Panc1 (cell line): Measurements from ENCODE around the gene PPP1R1B. TPM values are rescaled to one million over a fixed set of nuclear protein-coding genes. Genes with fewer than 3 reads are reported as not detected.
A peak's percentile ranks its signal among the peaks of the same experiment; 100 is the strongest.

Source experiments
- ATAC-seq: fragments of 200-7000 bp; cut with Tn5 transposase; 2 replicates; pipeline ENCODE4 v1.9.1; 2020; ENCODE audit warnings: mild to moderate bottlenecking, moderate library complexity
- BruUV-seq: library from RNA; stranded (reverse); fragments of 400-500 nt; replicated peaks from 2 replicates; lab custom pipeline; 2021; lab: Mats Ljungman, UMichigan
- CTCF ChIA-PET: fragments of 300-600 bp; sonication (Branson Sonifier 250); formaldehyde crosslinking; loops from one replicate; lab custom pipeline; 2022; ENCODE audit warnings: antibody characterized with exemption; lab: Charles Lee
- POLR2A ChIA-PET: fragments of 300-600 bp; sonication (Branson Sonifier 250); formaldehyde crosslinking; loops from one replicate; lab custom pipeline; 2022; ENCODE audit warnings: antibody characterized with exemption; lab: Charles Lee
- DNase-seq: peaks from one replicate; pipeline ENCODE4 v3.0.0-alpha.2; 2010; ENCODE audit warnings: low read depth, low spot score
- H3K27ac ChIP-seq: 2 replicates; pipeline ENCODE4 v1.5.1; 2011; ENCODE audit warnings: mild to moderate bottlenecking, low read length, inconsistent platforms
- H3K27me3 ChIP-seq: fragments of 200-500 bp; sonication (Bioruptor generic); 2 replicates; pipeline ENCODE4 v1.6.0; 2014; ENCODE audit warnings: low read length, inconsistent platforms; ENCODE audit not compliant: control insufficient read depth, insufficient read depth
- H3K36me3 ChIP-seq: fragments of 200-500 bp; sonication (Bioruptor generic); 2 replicates; pipeline ENCODE4 v1.5.1; 2014; ENCODE audit warnings: inconsistent platforms, mild to moderate bottlenecking, low read length, moderate library complexity; ENCODE audit not compliant: control insufficient read depth, insufficient read depth
- H3K4me1 ChIP-seq: 2 replicates; pipeline ENCODE4 v1.5.1; 2011; ENCODE audit warnings: inconsistent platforms, mild to moderate bottlenecking, low read length, moderate library complexity; ENCODE audit not compliant: control insufficient read depth, insufficient read depth
- H3K4me3 ChIP-seq, 2 experiments: 2 replicates each; pipeline ENCODE4 v1.5.1; 2011 to 2012; ENCODE audit warnings: low read depth in 2 of 2, low read length in 2 of 2, mild to moderate bottlenecking in 2 of 2, inconsistent platforms in 1 of 2, moderate library complexity in 1 of 2
- H3K9me3 ChIP-seq: fragments of 200-500 bp; sonication (Bioruptor generic); 2 replicates; pipeline ENCODE4 v1.5.1; 2014; ENCODE audit warnings: low read depth, mild to moderate bottlenecking, inconsistent platforms, low read length, moderate library complexity; ENCODE audit not compliant: control insufficient read depth, insufficient read depth
- CTCF ChIP-seq: fragments of 450-650 bp; IDR thresholded peaks from 2 replicates; pipeline ENCODE4 v1.5.1; 2017; ENCODE audit warnings: mild to moderate bottlenecking
- POLR2AphosphoS5 ChIP-seq: IDR thresholded peaks from 2 replicates; pipeline ENCODE4 v1.6.1; 2012; ENCODE audit warnings: mild to moderate bottlenecking, low read depth, low read length, moderate library complexity
- SIN3A ChIP-seq: IDR thresholded peaks from 2 replicates; pipeline ENCODE4 v1.6.1; 2012; ENCODE audit warnings: low read depth, mild to moderate bottlenecking, low read length, moderate library complexity, borderline replicate concordance; ENCODE audit not compliant: insufficient read depth
- TCF7L2 ChIP-seq: IDR thresholded peaks from 2 replicates; pipeline ENCODE4 v1.6.1; 2011; ENCODE audit warnings: mild to moderate bottlenecking, low read depth, low read length, inconsistent platforms
- in situ Hi-C: cut with HindIII; loops from 2 replicates; pipeline ENCODE4 v1.10.0; 2016; ENCODE audit warnings: low sequenced_read_pairs, low pct_unique_long_range_greater_than_20kb
- intact Hi-C: fragments of 100-400 bp; cut with micrococcal nuclease; formaldehyde crosslinking; loops from one replicate; pipeline ENCODE4 v1.10.0; 2022; ENCODE audit not compliant: unreplicated experiment
- total RNA-seq: library from RNA; stranded (reverse); gene quantifications from one replicate; pipeline ENCODE4 v1.2.1, GENCODE V29; 2021; ENCODE audit not compliant: unreplicated experiment
- TF ChIP-seq, protein P1 (sequence below), 2 experiments: IDR thresholded peaks; 2 replicates each; pipeline ENCODE4 v1.6.1; 2011 to 2012; ENCODE audit warnings: low read depth in 2 of 2, control low read depth in 1 of 2, low read length in 1 of 2, mild to moderate bottlenecking in 1 of 2, moderate library complexity in 1 of 2; ENCODE audit not compliant: insufficient read depth in 1 of 2

PPP1R1B gene
- total RNA-seq, 1 experiment from 2014 or later, result 45.7 TPM

DNA sequence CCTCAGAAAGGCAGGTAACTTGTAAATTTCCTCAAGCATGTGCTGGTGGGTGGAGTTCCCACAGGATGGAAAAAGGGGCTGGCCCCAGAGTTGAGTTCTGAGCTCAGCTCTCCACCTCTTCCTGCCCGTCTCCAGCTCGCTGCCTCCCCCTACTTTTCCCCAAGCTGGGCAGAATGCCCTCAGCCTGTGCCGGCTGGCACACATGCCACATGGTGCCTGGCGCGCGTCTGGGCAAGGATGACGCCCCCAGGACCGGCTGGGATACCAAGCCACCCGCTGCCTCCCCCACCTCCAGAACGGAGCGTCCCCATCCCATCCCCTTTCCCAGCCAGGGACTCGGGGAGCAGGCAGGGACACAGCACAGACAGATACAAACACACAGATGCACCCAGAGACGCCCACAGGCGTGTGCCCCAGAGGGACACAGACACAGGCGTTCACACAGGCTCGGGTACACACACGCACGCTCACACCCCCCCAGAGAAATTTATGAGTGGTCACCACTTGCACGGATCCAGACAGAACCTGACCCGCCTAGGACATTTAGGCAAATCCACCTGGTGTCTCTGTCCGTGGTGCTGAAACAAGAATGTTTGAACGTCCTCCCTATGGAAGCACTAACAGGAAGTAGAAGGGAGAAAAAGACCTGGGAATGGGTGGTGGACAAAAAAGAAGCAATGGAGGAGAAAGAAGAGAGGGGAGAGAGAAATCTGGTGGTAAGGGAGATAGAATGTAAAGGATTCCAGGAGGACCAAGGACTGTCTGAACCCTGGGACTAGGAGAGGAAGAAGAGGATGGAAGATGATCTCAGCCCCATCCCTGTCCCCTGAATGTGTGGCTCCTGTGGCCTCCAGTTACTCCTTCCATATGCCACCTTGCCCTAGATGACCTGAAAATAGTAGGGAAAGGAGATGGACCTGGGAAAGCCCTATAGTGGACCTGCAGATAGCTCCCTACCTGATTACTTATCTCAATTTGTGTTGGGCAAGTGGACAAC, 34.5 kb upstream of the PPP1R1B start:
- no peak for DNase-seq
- Histone ChIP-seq H3K27ac (no peak overlapping the region), H3K4me3 (no peak overlapping the region), H3K27me3 (no peaks in the 10 kb centered on the region), H3K4me1 (no peaks in the 10 kb centered on the region), H3K36me3 (no peaks in the 10 kb centered on the region), H3K9me3 (no peaks in the 10 kb centered on the region)
- BruUV-seq, result no TSS peak
- POLR2A ChIA-PET, result no interaction called here
- intact Hi-C loops (no loop called here), in situ Hi-C loops (no loop called here)
- TF ChIP-seq SIN3A, result no peak
- no peak for TF ChIP-seq POLR2AphosphoS5
- TF ChIP-seq CTCF, result no peak
- TF ChIP-seq TCF7L2, result no peak
- TF ChIP-seq, protein P1, sequence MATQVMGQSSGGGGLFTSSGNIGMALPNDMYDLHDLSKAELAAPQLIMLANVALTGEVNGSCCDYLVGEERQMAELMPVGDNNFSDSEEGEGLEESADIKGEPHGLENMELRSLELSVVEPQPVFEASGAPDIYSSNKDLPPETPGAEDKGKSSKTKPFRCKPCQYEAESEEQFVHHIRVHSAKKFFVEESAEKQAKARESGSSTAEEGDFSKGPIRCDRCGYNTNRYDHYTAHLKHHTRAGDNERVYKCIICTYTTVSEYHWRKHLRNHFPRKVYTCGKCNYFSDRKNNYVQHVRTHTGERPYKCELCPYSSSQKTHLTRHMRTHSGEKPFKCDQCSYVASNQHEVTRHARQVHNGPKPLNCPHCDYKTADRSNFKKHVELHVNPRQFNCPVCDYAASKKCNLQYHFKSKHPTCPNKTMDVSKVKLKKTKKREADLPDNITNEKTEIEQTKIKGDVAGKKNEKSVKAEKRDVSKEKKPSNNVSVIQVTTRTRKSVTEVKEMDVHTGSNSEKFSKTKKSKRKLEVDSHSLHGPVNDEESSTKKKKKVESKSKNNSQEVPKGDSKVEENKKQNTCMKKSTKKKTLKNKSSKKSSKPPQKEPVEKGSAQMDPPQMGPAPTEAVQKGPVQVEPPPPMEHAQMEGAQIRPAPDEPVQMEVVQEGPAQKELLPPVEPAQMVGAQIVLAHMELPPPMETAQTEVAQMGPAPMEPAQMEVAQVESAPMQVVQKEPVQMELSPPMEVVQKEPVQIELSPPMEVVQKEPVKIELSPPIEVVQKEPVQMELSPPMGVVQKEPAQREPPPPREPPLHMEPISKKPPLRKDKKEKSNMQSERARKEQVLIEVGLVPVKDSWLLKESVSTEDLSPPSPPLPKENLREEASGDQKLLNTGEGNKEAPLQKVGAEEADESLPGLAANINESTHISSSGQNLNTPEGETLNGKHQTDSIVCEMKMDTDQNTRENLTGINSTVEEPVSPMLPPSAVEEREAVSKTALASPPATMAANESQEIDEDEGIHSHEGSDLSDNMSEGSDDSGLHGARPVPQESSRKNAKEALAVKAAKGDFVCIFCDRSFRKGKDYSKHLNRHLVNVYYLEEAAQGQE (IDR thresholded peaks at IDR 0.05; ENCODE audit: insufficient read depth in 1 of 2, low read depth in 2 of 2, low read length in 1 of 2), result peak; percentile 94 to 97
- CTCF ChIA-PET, result no interaction called here
- no peak for ATAC-seq

- BruUV-seq, result no TSS peak
- H3K4me3 ChIP-seq, result no peak overlapping the region
- no peaks in the 10 kb centered on the region for H3K36me3 ChIP-seq
- 0 out of 2 replicates have a peak, but pooled peaks cover 3% of the 10 kb centered on the region for H3K4me1 ChIP-seq
- CTCF ChIA-PET, result no interaction called here
- POLR2A ChIA-PET, result no interaction called here
- TF ChIP-seq TCF7L2, result no peak
- TF ChIP-seq CTCF, result no peak
- TF ChIP-seq, protein P1 (IDR thresholded peaks at IDR 0.05; ENCODE audit: insufficient read depth in 1 of 2, low read depth in 2 of 2, low read length in 1 of 2), result no peak
- no peak for TF ChIP-seq POLR2AphosphoS5
- no peak for TF ChIP-seq SIN3A
- intact Hi-C loops (no loop called here), in situ Hi-C loops (no loop called here)
- peaks cover 6% of the 10 kb centered on the region; the same call in 1 of the 2 replicates for H3K27me3 ChIP-seq
- H3K27ac ChIP-seq, result no peak overlapping the region
- H3K9me3 ChIP-seq, result no peaks in the 10 kb centered on the region
- ATAC-seq (no peak), DNase-seq (no peak)
These were observed 33.4 kb upstream of the PPP1R1B start for GRCh38 chr17:39593371-39593770.
